ENCODE results near the gene ARMC12.

DNA sequence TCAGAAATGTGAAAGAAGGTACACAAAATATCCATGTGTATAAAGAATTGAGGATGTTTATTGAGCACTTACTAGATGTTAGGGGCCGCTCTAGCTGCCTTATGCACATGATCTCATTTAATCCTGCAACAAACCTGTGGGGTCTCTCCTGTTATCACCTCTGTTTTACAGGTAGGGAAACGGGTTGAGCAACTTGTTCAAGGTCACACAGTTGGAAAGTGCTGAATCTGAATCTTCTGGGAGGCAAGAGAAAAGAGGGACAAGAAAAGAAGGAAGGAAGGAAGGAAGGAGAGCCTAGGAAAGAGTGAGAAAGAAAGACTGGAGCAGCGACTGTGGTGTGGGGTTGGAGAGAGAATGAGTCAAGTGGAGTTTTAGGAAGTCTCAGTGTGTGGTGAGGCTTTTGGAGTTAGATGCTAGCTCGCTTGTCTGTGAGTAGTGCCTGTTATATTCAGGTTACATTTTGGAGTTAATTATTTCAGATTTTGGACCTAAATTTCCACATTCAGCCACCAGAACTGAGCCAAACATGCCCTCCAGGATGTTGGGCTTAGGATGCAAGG lies 51.7 kb downstream of the ARMC12 start:
- no peak for TF ChIP-seq YY1 (IDR thresholded peaks at IDR 0.05; ENCODE audit: low read depth)
- no peak for TF ChIP-seq EGR1 (IDR thresholded peaks at IDR 0.05)
- TF ChIP-seq, protein P1, sequence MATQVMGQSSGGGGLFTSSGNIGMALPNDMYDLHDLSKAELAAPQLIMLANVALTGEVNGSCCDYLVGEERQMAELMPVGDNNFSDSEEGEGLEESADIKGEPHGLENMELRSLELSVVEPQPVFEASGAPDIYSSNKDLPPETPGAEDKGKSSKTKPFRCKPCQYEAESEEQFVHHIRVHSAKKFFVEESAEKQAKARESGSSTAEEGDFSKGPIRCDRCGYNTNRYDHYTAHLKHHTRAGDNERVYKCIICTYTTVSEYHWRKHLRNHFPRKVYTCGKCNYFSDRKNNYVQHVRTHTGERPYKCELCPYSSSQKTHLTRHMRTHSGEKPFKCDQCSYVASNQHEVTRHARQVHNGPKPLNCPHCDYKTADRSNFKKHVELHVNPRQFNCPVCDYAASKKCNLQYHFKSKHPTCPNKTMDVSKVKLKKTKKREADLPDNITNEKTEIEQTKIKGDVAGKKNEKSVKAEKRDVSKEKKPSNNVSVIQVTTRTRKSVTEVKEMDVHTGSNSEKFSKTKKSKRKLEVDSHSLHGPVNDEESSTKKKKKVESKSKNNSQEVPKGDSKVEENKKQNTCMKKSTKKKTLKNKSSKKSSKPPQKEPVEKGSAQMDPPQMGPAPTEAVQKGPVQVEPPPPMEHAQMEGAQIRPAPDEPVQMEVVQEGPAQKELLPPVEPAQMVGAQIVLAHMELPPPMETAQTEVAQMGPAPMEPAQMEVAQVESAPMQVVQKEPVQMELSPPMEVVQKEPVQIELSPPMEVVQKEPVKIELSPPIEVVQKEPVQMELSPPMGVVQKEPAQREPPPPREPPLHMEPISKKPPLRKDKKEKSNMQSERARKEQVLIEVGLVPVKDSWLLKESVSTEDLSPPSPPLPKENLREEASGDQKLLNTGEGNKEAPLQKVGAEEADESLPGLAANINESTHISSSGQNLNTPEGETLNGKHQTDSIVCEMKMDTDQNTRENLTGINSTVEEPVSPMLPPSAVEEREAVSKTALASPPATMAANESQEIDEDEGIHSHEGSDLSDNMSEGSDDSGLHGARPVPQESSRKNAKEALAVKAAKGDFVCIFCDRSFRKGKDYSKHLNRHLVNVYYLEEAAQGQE (IDR thresholded peaks at IDR 0.05; ENCODE audit: low read depth) = no peak
- TF ChIP-seq TEAD4 (IDR thresholded peaks at IDR 0.05) = no peak
- TF ChIP-seq, protein P2, sequence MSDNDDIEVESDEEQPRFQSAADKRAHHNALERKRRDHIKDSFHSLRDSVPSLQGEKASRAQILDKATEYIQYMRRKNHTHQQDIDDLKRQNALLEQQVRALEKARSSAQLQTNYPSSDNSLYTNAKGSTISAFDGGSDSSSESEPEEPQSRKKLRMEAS (IDR thresholded peaks at IDR 0.05) = no peak

All from Ishikawa (cell line).